Adrenal gland (tissue), 12 donors: ENCODE data around the gene VTA1. TPM values are rescaled to one million over a fixed set of nuclear protein-coding genes. Genes with fewer than 3 reads are reported as not detected.

Source experiments
- DNase-seq, 7 donors: peaks; one replicate each; pipeline ENCODE4 v3.0.0-alpha.2; 2019 to 2020
- H3K27ac ChIP-seq, 5 donors: fragments of 200-600 bp; sonication (generic) in 4 of 5; 1 replicate in 3 of 5; 2 replicates in 2 of 5; pipeline versions ENCODE4 v1.5.1 to v1.8.0; 2016 to 2020; ENCODE audit warnings: mild to moderate bottlenecking in 1 of 5
- H3K27me3 ChIP-seq: fragments of 200-600 bp; 2 replicates; pipeline ENCODE4 v1.8.0; 2021
- H3K36me3 ChIP-seq, 2 donors: fragments of 200-600 bp; replicated peaks in 1 of 2; 1 replicate in 1 of 2; 2 replicates in 1 of 2; pipeline versions ENCODE4 v1.5.1 to v1.8.0; 2018 to 2022
- H3K4me1 ChIP-seq, 2 donors: fragments of 200-600 bp; replicated peaks in 1 of 2; 1 replicate in 1 of 2; 2 replicates in 1 of 2; pipeline versions ENCODE4 v1.5.1 to v1.8.0; 2018 to 2021
- H3K4me3 ChIP-seq, 4 donors: fragments of 200-600 bp; sonication (generic) in 3 of 4; one replicate each; pipeline ENCODE4 v1.5.1; 2016 to 2018
- H3K9me3 ChIP-seq, 3 donors: fragments of 200-600 bp; sonication (generic) in 1 of 3; replicated peaks in 1 of 3; 1 replicate in 2 of 3; 2 replicates in 1 of 3; pipeline versions ENCODE4 v1.5.1 to v1.8.0; 2016 to 2021
- POLR2A ChIP-seq, 2 donors: fragments of 450-650 bp; IDR thresholded peaks; one replicate each; pipeline ENCODE4 v1.6.1; 2017; ENCODE audit warnings: antibody characterized with exemption in 2 of 2, mild to moderate bottlenecking in 2 of 2, moderate library complexity in 1 of 2
- WGBS, 4 donors: extraction: QIAGEN DNeasy Blood & Tissue Kit in 2 of 4; methylation state at CpG; one replicate each; pipeline versions ENCODE4 v1.1.5 to v1.1.7; 2013 to 2017; 5-methylcytosine and 5-hydroxymethylcytosine counted together
- intact Hi-C, 2 donors: fragments of 100-400 bp; cut with DNase I; formaldehyde crosslinking; loops; one replicate each; pipeline versions ENCODE4 v1.14.1 to v1.15.0; 2022 to 2023
- polyA plus RNA-seq, 3 donors: library from polyadenylated mRNA; stranded (reverse); fragments of 200-250 nt in 2 of 3; fragments of 350-450 nt in 1 of 3; fragmentation: Illumina TruSeq in 1 of 3; extraction: RNeasy Lipid Tissue Mini Kit (QIAGEN cat#74804) in 1 of 3; gene quantifications; one replicate each; pipeline ENCODE4 v1.2.3, GENCODE V29; 2013 to 2014
- total RNA-seq, 9 donors: library from RNA; depleted of rRNA in 4 of 9; stranded (reverse); fragments of >200 nt in 4 of 9; fragments of 120-200 nt in 1 of 9; fragmentation: NEBNext Ultra II Directional in 1 of 9; extraction: Animal tissue kit (Norgen Biotek cat#: 25700) in 1 of 9; gene quantifications; one replicate each; pipeline versions ENCODE4 v1.1.0 to v1.2.4, GENCODE V29; 2013 to 2023
- TF ChIP-seq, protein P1 (sequence below), 6 experiments: fragments of 450-650 bp in 4 of 6; fragments of 200-600 bp in 2 of 6; sonication (generic) in 1 of 6; IDR thresholded peaks; 1 replicate in 5 of 6; 2 replicates in 1 of 6; pipeline versions ENCODE4 v1.5.1 to v1.8.0; 2016 to 2021; ENCODE audit warnings: antibody characterized with exemption in 6 of 6, mild to moderate bottlenecking in 2 of 6, moderate library complexity in 1 of 6
- donor health status: healthy with polysubstance abuse.
- donor health status: Bipolar disorder and iron deficiency.
- donor health status: DM: yes; HTN: yes; CAD: no.
- donor health status: DM: no; HTN: no; CAD: no.
- donor health status: DM: no; HTN: no; CAD: no.
- donor health status: DM: yes; HTN: yes; CAD: no.

The VTA1 gene
- total and polyA plus RNA-seq, 12 donors: 9.7 to 73.9 (median 33.9) TPM

DNA sequence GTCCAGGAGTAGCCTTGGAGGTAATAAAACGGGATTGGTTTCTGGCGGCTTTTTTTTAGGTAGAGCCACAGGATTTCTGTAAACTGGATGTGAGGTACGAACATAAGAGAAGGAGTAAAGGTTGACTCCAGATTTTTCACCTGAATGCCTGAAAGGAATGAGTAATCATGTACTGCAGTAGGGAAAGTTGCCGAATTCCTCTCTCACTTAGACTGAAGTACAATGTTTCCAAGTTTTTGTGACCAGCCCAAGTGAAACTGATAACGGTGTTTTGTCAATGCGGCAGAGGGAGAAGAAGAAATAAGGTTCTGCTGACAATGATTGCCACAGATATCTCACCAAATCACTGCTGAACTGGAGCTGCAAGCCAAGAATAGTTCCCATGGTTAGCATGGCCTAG lies 75.0 kb downstream of the VTA1 start:
- no peaks in the 10 kb centered on the region for H3K9me3 ChIP-seq
- intact Hi-C loops: no loop called here
- H3K27me3 ChIP-seq: no peaks in the 10 kb centered on the region
- H3K36me3 ChIP-seq: no peaks in the 10 kb centered on the region
- no peak overlapping the region for H3K4me3 ChIP-seq
- H3K27ac ChIP-seq: no peak overlapping the region
- TF ChIP-seq, protein P1, sequence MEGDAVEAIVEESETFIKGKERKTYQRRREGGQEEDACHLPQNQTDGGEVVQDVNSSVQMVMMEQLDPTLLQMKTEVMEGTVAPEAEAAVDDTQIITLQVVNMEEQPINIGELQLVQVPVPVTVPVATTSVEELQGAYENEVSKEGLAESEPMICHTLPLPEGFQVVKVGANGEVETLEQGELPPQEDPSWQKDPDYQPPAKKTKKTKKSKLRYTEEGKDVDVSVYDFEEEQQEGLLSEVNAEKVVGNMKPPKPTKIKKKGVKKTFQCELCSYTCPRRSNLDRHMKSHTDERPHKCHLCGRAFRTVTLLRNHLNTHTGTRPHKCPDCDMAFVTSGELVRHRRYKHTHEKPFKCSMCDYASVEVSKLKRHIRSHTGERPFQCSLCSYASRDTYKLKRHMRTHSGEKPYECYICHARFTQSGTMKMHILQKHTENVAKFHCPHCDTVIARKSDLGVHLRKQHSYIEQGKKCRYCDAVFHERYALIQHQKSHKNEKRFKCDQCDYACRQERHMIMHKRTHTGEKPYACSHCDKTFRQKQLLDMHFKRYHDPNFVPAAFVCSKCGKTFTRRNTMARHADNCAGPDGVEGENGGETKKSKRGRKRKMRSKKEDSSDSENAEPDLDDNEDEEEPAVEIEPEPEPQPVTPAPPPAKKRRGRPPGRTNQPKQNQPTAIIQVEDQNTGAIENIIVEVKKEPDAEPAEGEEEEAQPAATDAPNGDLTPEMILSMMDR (IDR thresholded peaks at IDR 0.05): no peak
- TF ChIP-seq POLR2A (IDR thresholded peaks at IDR 0.05): no peak
- H3K4me1 ChIP-seq: no peaks in the 10 kb centered on the region
- 95 to 96% (median 96%) methylated on average over 6 of the region's 6 CpGs for WGBS, 4 donors
- no peak for DNase-seq

DNA sequence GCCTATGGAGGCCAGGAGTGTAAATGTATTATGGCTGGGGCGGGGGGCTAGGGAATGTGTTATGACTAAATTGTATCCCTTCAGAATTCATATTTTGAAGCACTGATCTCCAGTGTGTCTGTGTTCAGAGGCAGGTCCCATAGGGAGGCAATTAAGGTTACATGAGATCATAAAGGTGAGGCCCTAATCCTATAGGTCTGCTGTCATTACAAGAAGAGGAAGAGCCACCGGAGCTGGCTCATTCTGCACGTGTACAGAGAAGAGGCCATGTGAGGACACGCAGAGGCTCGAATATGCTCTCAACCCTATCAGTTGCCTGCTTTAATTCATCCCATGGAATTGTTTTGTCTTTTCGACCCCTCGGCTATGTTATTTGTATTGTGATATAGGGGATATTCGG lies 76.9 kb downstream of the VTA1 start:
- 82 to 89% (median 85%) methylated on average over 8 of the region's 8 CpGs for WGBS, 4 donors
- intact Hi-C loops: no loop called here

DNA sequence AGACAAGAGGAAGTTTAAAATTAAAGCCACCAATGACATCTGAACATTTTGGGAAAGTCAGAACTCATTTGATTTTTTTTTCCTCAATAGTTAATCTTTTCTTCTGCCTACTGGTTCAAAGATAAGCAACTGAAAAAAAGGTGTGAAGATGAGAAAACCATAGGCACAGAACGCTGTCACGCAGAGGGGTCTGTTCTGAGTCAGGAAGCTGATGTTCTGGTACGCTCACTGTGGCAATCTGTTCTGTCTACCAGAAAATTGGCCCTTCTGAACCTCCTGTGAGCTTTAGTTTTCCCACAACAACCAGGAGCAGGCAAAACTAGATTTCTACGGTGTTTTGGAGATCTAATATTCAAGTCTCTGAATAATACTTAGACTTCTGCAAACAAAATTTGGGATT lies 78.1 kb downstream of the VTA1 start:
- Histone ChIP-seq H3K27ac (no peak overlapping the region), H3K9me3 (no peaks in the 10 kb centered on the region), H3K4me3 (no peak overlapping the region), H3K27me3 (no peaks in the 10 kb centered on the region), H3K36me3 (no peaks in the 10 kb centered on the region), H3K4me1 (no peaks in the 10 kb centered on the region)
- intact Hi-C loops: no loop called here
- WGBS, 4 donors: 78 to 84% (median 83%) methylated on average over 4 of the region's 4 CpGs
- TF ChIP-seq, protein P1 (IDR thresholded peaks at IDR 0.05): no peak
- TF ChIP-seq POLR2A (IDR thresholded peaks at IDR 0.05): no peak
- no peak for DNase-seq

More for the DNA sequence above, 76.9 kb downstream of the VTA1 start:
- TF ChIP-seq, protein P1 (IDR thresholded peaks at IDR 0.05): no peak
- no peak for TF ChIP-seq POLR2A (IDR thresholded peaks at IDR 0.05)
- Histone ChIP-seq H3K9me3 (no peaks in the 10 kb centered on the region), H3K27me3 (no peaks in the 10 kb centered on the region), H3K27ac (no peak overlapping the region), H3K4me1 (no peaks in the 10 kb centered on the region), H3K36me3 (no peaks in the 10 kb centered on the region), H3K4me3 (no peak overlapping the region)
- DNase-seq: no peak

DNA sequence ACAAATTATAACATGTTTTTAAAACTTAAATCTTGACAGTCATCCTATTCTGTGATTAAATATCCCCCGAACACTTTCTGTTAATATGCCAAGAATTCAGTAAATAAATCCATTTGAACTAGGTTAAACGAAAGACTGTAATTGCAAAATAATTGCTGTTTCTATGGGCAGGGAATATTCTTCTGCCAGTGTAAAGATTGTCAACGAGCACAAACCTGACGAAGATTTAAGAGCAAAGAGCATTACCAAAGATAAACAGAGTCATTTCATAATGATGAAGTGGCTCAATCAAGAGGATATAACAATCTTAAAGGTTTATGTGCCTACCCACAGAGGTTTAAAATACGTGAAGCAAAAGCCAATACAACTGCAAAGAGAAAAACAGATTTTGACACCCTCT lies 78.5 kb downstream of the VTA1 start:
- no peaks in the 10 kb centered on the region for H3K9me3 ChIP-seq
- intact Hi-C loops: no loop called here
- H3K27ac ChIP-seq: no peak overlapping the region
- DNase-seq: no peak
- H3K27me3 ChIP-seq: no peaks in the 10 kb centered on the region
- H3K36me3 ChIP-seq: no peaks in the 10 kb centered on the region
- 61 to 73% (median 70%) methylated on average over 5 of the region's 5 CpGs for WGBS, 4 donors
- no peak overlapping the region for H3K4me3 ChIP-seq
- no peaks in the 10 kb centered on the region for H3K4me1 ChIP-seq
- TF ChIP-seq, protein P1 (IDR thresholded peaks at IDR 0.05): no peak
- TF ChIP-seq POLR2A (IDR thresholded peaks at IDR 0.05): no peak
